CD4-positive, alpha-beta T cell treated with Interleukin-4 for 1 hour (primary cell): ENCODE data around the gene GGA2.
"Not testable (repeated sequence)": the region's sequence is repeated elsewhere in the genome, so short reads cannot be mapped to it uniquely, and the experiment has no call there.

ENCODE experiments used
- DNase-seq, 2 donors: peaks; one replicate each; pipeline ENCODE4 v3.0.0-alpha.2; 2020 to 2022

Gene GGA2

GRCh38 chr16:23465179-23465578, 45.1 kb downstream of the GGA2 start:
- no peak for DNase-seq

GRCh38 chr16:23464196-23464595, 46.1 kb downstream of the GGA2 start:
- DNase-seq, result no peak

GRCh38 chr16:23462994-23463393, 47.3 kb downstream of the GGA2 start:
- not testable (repeated sequence) for DNase-seq

- DNase-seq, result no peak
Measured at GRCh38 chr16:23453338-23454052, 56.8 kb downstream of the GGA2 start.

GRCh38 chr16:23452572-23453337, 57.5 kb downstream of the GGA2 start, which contains the start of gene COG7:
Gene COG7, minus strand, starts transcription at chr16:23453189. Its CDS starts 195 bp downstream, at chr16:23452994.
- DNase-seq, result peak; percentile 85 to 89

GRCh38 chr16:23452221-23452571, 58.1 kb downstream of the GGA2 start:
- DNase-seq, result no peak

- no peak for DNase-seq
Measured at GRCh38 chr16:23448392-23448791, 61.9 kb downstream of the GGA2 start.

GRCh38 chr16:23437542-23437941, 72.8 kb downstream of the GGA2 start:
- not testable (repeated sequence) for DNase-seq

- no peak for DNase-seq
Measured at GRCh38 chr16:23436951-23437350, 73.3 kb downstream of the GGA2 start.

GRCh38 chr16:23435500-23435899, 74.8 kb downstream of the GGA2 start:
- peak; percentile 63 to 71 for DNase-seq

- DNase-seq, result peak in 1 of 2 donors; percentile 68
Measured at GRCh38 chr16:23434380-23434779, 75.9 kb downstream of the GGA2 start.

GRCh38 chr16:23433261-23433920, 76.9 kb downstream of the GGA2 start:
- DNase-seq, result no peak

GRCh38 chr16:23432176-23433128, 77.8 kb downstream of the GGA2 start:
- no peak for DNase-seq

GRCh38 chr16:23428351-23428750, 81.9 kb downstream of the GGA2 start:
- no peak for DNase-seq

GRCh38 chr16:23424292-23424958, 85.9 kb downstream of the GGA2 start:
- no peak for DNase-seq

GRCh38 chr16:23423496-23424049, 86.7 kb downstream of the GGA2 start:
- no peak for DNase-seq

- DNase-seq, result no peak
Measured at GRCh38 chr16:23420011-23420410, 90.3 kb downstream of the GGA2 start.

- DNase-seq, result no peak
Measured at GRCh38 chr16:23416816-23417215, 93.5 kb downstream of the GGA2 start.

- DNase-seq, result no peak
Measured at GRCh38 chr16:23414731-23415130, 95.6 kb downstream of the GGA2 start.
